Hindlimb muscle (tissue), 1 donor: ENCODE measurements around the gene SHMT2. TPM values are rescaled to one million over a fixed set of nuclear protein-coding genes. Genes with fewer than 3 reads are reported as not detected.

Source experiments
- DNase-seq: peaks from one replicate; pipeline ENCODE4 v3.0.0-alpha.2; 2013
- polyA plus RNA-seq: library from polyadenylated mRNA; unstranded; fragments of 120-200 nt; gene quantifications from one replicate; pipeline ENCODE4 v1.2.1, GENCODE V29; 2013; ENCODE audit not compliant: insufficient read length

Gene SHMT2
- polyA plus RNA-seq, 1 donor, result 65.1 TPM

- DNase-seq, result no peak
Measured at GRCh38 chr12:57240926-57241401, 11.5 kb downstream of the SHMT2 start.

DNA sequence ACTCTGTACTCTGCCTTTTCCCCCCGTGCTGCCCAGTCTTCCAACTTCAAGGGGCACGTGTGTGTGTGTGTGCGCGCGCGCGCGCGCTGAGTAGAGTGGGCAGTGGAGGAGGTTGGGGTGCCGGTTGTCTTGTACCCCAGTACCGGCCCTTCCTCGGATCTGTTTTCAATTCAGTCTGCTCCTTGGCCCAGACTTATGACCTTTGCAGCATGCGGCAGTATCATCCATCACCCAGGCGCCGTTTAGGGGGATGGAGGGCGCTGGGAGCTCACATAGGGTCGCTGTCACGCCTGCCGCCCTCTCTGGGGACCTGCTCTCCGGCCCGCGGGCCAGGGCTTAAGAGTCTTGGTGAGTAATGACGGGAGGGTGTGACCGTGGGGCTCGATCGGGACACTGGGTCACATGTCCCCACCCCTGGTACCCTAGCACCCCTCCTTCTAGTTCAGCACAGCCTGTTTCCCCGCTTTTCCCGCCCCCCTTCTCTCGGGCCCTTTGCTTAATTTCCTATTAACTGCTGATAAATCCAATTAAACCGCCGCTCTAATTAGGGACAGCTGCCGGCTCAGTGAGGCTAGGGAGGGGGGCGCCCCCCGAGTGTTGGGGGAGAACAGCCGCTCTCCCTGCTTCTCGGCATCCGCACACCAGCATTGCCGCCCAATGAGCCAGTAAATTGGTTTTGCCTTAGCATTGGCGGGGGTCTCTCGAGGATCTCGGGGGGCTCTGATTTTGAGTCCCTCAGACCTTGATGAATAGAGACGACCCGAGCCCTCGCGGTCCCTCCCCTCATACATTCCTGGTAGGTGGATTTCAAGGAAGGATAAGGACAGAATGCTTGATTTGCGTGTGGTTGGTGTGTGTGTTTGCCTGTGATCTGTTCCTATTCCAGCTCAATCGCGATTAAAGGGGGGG is 12.1 kb downstream of the SHMT2 start:
- DNase-seq, result no peak

DNA sequence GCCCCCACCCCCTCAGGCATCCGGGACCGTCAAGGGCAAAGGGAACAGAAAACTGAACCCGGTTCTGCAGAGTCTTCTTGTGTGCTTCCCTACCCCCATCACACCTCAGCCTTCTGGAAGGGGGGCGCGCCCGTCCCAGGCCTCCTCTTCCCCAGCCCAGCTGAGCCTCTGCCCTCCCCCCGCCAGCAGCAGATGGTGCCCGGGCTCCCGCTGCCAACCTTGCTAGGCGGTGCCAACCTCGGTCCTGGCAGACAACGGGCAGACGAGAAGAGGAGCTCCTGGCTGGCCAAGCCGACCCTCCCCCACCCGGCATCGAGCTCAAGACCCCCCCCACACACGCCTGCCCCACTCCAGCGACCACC is 12.8 kb downstream of the SHMT2 start:
- DNase-seq, result no peak

DNA sequence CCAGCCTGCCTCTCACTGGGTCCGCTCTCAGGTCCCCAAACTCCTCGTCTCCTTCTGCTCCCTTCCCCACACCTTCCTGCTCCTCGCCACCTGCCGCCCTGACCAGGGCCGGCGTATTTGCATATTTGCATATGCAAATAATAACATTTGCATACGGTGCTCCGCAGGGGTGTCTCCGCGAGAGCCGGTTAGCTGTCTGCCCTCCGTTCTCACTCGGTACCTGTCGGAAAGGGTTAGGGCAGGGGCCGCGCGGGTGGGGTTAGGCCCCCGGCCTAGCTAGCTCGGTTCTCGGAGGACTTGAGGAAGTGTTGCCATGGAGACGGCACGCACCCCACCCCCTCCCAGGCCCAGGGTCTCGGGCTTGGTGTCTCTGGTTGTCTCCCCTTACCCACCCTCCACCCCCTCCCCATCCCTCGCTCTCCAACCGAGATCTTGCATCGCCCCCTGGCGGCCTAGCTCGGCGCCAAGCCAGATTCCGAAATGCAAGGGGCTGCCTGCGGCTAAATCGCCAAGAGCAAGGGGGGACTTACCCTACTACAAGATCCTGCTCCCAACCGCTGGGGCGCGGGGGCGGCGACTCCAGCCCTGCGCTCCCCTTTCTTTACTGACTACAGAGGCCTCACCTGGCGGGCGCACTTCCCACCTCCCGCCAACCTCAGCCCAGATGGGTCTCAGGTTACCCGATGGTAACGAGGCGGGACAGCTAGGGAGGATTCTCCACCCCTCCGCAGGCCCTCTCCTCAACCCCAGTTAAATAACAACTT is 13.4 kb downstream of the SHMT2 start:
- DNase-seq, result peak; percentile 66

- DNase-seq, result peak; percentile 63
Measured at GRCh38 chr12:57243521-57244311, 14.2 kb downstream of the SHMT2 start.

DNA sequence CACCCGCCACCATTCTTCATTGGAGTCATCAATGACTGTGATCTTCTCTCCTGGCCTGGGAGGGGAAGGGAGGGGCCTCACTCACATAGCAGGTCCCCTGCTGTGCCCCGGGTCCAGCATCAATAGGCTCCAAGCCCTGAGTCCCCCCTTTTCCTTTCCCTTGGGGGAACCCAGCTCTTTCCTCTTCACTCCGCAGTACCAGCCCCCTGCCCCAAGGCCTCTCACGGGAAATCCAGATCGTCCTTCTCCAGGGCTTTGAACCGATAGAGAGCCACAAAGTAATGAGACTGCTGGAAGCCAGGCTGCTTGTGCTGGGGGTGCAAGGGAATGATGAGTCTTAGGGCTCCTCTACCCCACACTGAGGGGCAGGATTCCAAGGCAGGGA is 14.8 kb downstream of the SHMT2 start:
- no peak for DNase-seq

GRCh38 chr12:57247041-57247440 is 17.5 kb downstream of the SHMT2 start:
- no peak for DNase-seq

GRCh38 chr12:57248934-57249742 is 19.6 kb downstream of the SHMT2 start:
- DNase-seq, result no peak

GRCh38 chr12:57250541-57250940 is 21.0 kb downstream of the SHMT2 start:
- no peak for DNase-seq

GRCh38 chr12:57250956-57251355 is 21.4 kb downstream of the SHMT2 start, which contains the start of gene STAC3:
Gene STAC3, minus strand, starts transcription at chr12:57251187. Its CDS starts 1,551 bp downstream, at chr12:57249636.
- no peak for DNase-seq

GRCh38 chr12:57254506-57255280 is 25.2 kb downstream of the SHMT2 start:
- DNase-seq, result no peak

- DNase-seq, result no peak
Measured at GRCh38 chr12:57255916-57256315, 26.4 kb downstream of the SHMT2 start.

- no peak for DNase-seq
Measured at GRCh38 chr12:57258977-57259970, 29.8 kb downstream of the SHMT2 start.

- no peak for DNase-seq
Measured at GRCh38 chr12:57260366-57260765, 30.9 kb downstream of the SHMT2 start.

DNA sequence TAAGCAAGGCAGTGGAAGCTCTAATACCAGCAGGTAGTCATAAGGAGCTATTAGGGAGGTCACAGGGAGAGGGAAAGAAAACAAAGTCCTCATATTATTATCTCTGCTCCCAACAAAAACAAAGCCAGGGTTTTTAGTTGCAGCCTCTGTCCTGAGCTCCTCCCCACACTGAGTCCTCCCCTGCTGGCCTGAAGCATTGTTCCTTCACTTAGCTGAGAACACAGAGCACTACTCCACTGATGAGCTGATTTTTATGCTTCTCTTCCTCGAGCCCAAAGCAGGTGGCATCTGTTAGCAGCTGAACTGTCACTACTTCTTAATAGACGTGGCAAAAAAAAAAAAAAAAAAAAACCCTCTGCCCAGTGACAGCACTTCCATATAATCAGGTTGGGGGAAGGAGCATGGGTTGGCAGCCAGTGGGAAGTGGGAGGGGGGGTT is 31.9 kb downstream of the SHMT2 start:
- DNase-seq, result no peak

DNA sequence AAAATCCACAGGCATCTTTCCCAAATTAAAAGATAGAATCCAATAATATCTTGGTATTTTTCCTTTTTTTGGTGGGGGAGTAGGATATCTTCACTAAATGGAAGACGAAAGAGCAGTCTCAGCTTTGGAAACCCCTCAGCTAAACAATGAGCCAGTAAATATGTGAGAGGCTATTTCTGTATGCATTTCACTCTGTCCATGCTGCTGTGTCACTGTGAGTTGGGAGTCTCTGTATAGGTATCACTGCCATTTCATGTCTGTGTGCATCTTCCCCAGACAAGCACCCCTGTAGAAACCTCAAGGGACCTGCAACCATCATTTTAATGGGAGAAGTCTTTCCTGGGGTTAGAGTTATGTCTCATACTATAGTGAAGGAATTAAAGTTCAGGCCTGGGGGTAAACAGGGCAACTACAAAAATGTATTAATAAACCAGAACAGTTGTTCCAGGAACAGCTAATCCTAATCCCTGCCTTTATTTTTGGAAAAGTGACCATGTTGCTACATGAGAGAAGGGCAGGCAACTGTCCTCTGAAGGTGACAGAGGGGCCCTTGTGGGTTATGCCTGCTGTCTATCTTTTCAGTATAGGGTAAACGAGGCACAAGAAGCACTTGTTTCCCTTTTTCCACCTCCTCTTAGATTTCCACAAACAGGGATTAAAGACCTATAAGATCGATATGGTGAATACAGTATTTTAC is 32.8 kb downstream of the SHMT2 start:
- DNase-seq, result no peak

DNA sequence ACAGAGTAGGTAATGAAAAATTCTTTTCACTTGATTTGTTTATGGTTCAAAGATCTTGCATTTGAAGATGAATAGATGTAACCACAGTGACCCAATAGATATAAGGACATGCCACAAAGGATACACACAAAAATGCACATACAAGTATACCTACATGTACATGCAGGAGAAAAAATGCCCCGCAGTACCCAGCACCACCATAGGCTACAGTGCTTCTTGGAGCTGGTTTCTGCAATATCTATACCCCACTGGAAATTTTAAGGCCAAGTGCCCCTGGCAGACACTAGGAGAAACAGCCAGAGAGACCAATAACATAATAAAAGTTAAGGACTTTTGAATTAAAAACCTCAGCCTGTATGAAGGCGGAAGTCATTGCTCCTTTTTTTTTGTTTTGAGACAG is 33.6 kb downstream of the SHMT2 start:
- no peak for DNase-seq

DNA sequence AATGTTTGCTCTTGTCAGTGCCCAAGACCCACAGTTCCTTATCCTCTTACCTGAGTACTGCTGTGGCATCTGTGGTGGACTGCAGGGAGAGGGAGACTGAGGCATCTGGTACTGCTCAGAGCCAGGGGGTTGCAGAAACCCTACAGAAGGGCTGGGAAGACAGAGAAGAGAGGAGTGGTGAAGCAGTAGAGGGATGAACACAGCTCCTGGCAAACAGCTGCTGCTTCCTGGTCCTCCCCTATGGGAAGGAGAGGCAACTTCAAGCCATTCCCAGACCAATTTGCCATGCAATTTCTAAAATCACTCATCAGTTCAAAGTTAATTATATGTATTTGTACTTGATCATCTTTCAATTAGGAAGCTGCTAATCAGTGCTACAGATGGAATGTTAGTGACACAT is 37.2 kb downstream of the SHMT2 start:
- DNase-seq, result no peak

GRCh38 chr12:57268264-57268663 is 38.8 kb downstream of the SHMT2 start:
- no peak for DNase-seq
